RWPE2 (cell line): ENCODE measurements around the gene MAN2B2.

ENCODE experiments used
- ATAC-seq: fragments of 200-7000 bp; cut with Tn5 transposase; 3 replicates; pipeline ENCODE4 v1.9.1; 2021; ENCODE audit warnings: low read depth
- DNase-seq: peaks from one replicate; pipeline ENCODE4 v3.0.0-alpha.2; 2020; ENCODE audit warnings: low spot score
- H3K27ac ChIP-seq: fragments of 450-650 bp; 2 replicates; pipeline ENCODE4 v1.5.1; 2017; ENCODE audit warnings: mild to moderate bottlenecking; ENCODE audit not compliant: poor library complexity, severe bottlenecking
- H3K27me3 ChIP-seq: fragments of 250-450 bp; sonication (Bioruptor Pico); 2 replicates; pipeline ENCODE4 v1.5.1; 2021; ENCODE audit warnings: mild to moderate bottlenecking, moderate library complexity; ENCODE audit not compliant: insufficient read depth, poor library complexity, severe bottlenecking
- H3K36me3 ChIP-seq: fragments of 250-450 bp; sonication (Bioruptor Pico); 2 replicates; pipeline ENCODE4 v1.5.1; 2020; ENCODE audit warnings: low read depth, mild to moderate bottlenecking, moderate library complexity
- H3K4me1 ChIP-seq: fragments of 250-450 bp; sonication (Bioruptor Pico); 2 replicates; pipeline ENCODE4 v1.5.1; 2021; ENCODE audit warnings: mild to moderate bottlenecking, moderate library complexity; ENCODE audit not compliant: insufficient read depth, poor library complexity, severe bottlenecking
- H3K4me3 ChIP-seq: fragments of 250-450 bp; sonication (Bioruptor Pico); 2 replicates; pipeline ENCODE4 v1.5.1; 2021; ENCODE audit warnings: mild to moderate bottlenecking, moderate library complexity; ENCODE audit not compliant: severe bottlenecking
- H3K9me3 ChIP-seq: fragments of 250-450 bp; sonication (Bioruptor Pico); 2 replicates; pipeline ENCODE4 v1.5.1; 2021; ENCODE audit warnings: mild to moderate bottlenecking, moderate library complexity; ENCODE audit not compliant: severe bottlenecking
- TF ChIP-seq, protein P1 (sequence below): fragments of 450-650 bp; IDR thresholded peaks from one replicate; pipeline ENCODE4 v1.5.1; 2017; ENCODE audit warnings: mild to moderate bottlenecking, moderate library complexity; ENCODE audit not compliant: poor library complexity, severe bottlenecking

MAN2B2 gene

GRCh38 chr4:6582889-6583490, 8.0 kb downstream of the MAN2B2 start:
- H3K27me3 ChIP-seq: no peaks in the 10 kb centered on the region
- no peaks in the 10 kb centered on the region for H3K9me3 ChIP-seq
- H3K4me3 ChIP-seq: no peak overlapping the region
- peaks cover 8% of the 10 kb centered on the region for H3K36me3 ChIP-seq
- 0 out of 3 replicates have a peak, but pooled peaks have one; percentile 41 for ATAC-seq
- TF ChIP-seq, protein P1, sequence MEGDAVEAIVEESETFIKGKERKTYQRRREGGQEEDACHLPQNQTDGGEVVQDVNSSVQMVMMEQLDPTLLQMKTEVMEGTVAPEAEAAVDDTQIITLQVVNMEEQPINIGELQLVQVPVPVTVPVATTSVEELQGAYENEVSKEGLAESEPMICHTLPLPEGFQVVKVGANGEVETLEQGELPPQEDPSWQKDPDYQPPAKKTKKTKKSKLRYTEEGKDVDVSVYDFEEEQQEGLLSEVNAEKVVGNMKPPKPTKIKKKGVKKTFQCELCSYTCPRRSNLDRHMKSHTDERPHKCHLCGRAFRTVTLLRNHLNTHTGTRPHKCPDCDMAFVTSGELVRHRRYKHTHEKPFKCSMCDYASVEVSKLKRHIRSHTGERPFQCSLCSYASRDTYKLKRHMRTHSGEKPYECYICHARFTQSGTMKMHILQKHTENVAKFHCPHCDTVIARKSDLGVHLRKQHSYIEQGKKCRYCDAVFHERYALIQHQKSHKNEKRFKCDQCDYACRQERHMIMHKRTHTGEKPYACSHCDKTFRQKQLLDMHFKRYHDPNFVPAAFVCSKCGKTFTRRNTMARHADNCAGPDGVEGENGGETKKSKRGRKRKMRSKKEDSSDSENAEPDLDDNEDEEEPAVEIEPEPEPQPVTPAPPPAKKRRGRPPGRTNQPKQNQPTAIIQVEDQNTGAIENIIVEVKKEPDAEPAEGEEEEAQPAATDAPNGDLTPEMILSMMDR: no peak
- no peaks in the 10 kb centered on the region for H3K4me1 ChIP-seq
- no peak for DNase-seq
- no peak overlapping the region for H3K27ac ChIP-seq

- no peak overlapping the region for H3K4me3 ChIP-seq
- H3K27ac ChIP-seq: no peak overlapping the region
- no peaks in the 10 kb centered on the region for H3K27me3 ChIP-seq
- no peaks in the 10 kb centered on the region; the same call in 1 of the 2 replicates for H3K36me3 ChIP-seq
- no peak for DNase-seq
- TF ChIP-seq, protein P1: no peak
- no peaks in the 10 kb centered on the region for H3K4me1 ChIP-seq
- ATAC-seq: no peak
- H3K9me3 ChIP-seq: no peaks in the 10 kb centered on the region
Observed at GRCh38 chr4:6584865-6585264, 9.9 kb downstream of the MAN2B2 start.

DNA sequence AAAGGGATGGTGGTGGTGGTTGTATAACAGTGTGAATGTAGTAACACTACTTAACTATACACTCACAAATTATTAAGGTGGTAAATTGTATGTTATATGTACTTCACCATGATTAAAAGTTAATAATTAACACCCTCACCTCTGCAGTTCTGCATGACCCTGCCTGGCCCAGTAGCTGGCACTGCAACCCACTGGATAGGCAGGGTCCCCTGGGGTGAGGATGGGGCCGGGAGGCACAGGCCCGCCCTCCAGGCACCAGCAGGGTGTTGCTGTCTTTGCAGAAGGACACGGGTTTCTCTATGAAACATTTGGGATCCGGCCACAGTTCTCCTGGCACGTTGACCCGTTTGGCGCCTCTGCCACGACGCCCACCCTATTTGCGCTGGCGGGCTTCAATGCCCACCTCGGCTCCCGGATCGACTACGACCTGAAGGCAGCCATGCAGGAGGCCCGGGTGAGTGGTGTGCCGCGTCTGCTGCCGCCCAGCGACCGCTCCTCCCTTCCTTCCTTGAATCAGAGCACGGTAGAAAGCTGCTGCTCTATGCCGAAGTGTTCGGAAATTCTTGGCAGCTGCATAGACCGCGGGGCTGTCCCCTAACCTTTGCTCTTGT, 11.8 kb downstream of the MAN2B2 start:
- no peaks in the 10 kb centered on the region for H3K27me3 ChIP-seq
- no peaks in the 10 kb centered on the region for H3K9me3 ChIP-seq
- no peak overlapping the region for H3K4me3 ChIP-seq
- ATAC-seq: no peak
- TF ChIP-seq, protein P1: no peak
- no peaks in the 10 kb centered on the region for H3K4me1 ChIP-seq
- no peaks in the 10 kb centered on the region for H3K36me3 ChIP-seq
- DNase-seq: no peak
- H3K27ac ChIP-seq: no peak overlapping the region

- Histone ChIP-seq H3K27ac (no peak overlapping the region), H3K4me3 (no peak overlapping the region), H3K4me1 (no peaks in the 10 kb centered on the region), H3K9me3 (no peaks in the 10 kb centered on the region), H3K36me3 (no peaks in the 10 kb centered on the region), H3K27me3 (no peaks in the 10 kb centered on the region)
- no peak for DNase-seq
- TF ChIP-seq, protein P1: no peak
- ATAC-seq: no peak
Observed at GRCh38 chr4:6589444-6589843, 14.5 kb downstream of the MAN2B2 start.

- TF ChIP-seq, protein P1: no peak
- no peaks in the 10 kb centered on the region for H3K9me3 ChIP-seq
- no peak for DNase-seq
- H3K4me3 ChIP-seq: no peak overlapping the region
- H3K4me1 ChIP-seq: no peaks in the 10 kb centered on the region
- no peak overlapping the region for H3K27ac ChIP-seq
- ATAC-seq: no peak
- H3K36me3 ChIP-seq: no peaks in the 10 kb centered on the region
- no peaks in the 10 kb centered on the region for H3K27me3 ChIP-seq
Observed at GRCh38 chr4:6591313-6591712, 16.3 kb downstream of the MAN2B2 start.
